Neuron (in vitro differentiated cells): Measurements from ENCODE around the gene SOCS3.
A peak's percentile ranks its signal among the peaks of the same experiment; 100 is the strongest.

ENCODE experiments used
- H2AFZ ChIP-seq: one replicate; pipeline ENCODE4 v1.6.1; 2013; ENCODE audit warnings: low read depth, mild to moderate bottlenecking, inconsistent platforms, low read length, moderate library complexity
- H3K27me3 ChIP-seq: one replicate; pipeline ENCODE4 v1.6.1; 2013; ENCODE audit warnings: low read length; ENCODE audit not compliant: insufficient read depth
- H3K36me3 ChIP-seq: one replicate; pipeline ENCODE4 v1.6.1; 2013; ENCODE audit warnings: low read length; ENCODE audit not compliant: insufficient read depth
- H3K4me1 ChIP-seq: one replicate; pipeline ENCODE4 v1.6.1; 2013; ENCODE audit warnings: low read length; ENCODE audit not compliant: insufficient read depth
- H3K4me3 ChIP-seq: 2 replicates; pipeline ENCODE4 v1.5.1; 2013; ENCODE audit warnings: mild to moderate bottlenecking, low read length, moderate library complexity
- H3K9me3 ChIP-seq: one replicate; pipeline ENCODE4 v1.6.1; 2013; ENCODE audit warnings: low read length

Gene SOCS3

GRCh38 chr17:78369791-78370381 lies 10.0 kb upstream of the SOCS3 start:
- Histone ChIP-seq H3K36me3 (no peaks in the 10 kb centered on the region), H3K4me3 (no peak overlapping the region), H3K4me1 (peaks cover 62% of the 10 kb centered on the region), H3K27me3 (no peaks in the 10 kb centered on the region), H2AFZ (no peak overlapping the region), H3K9me3 (no peaks in the 10 kb centered on the region)

- Histone ChIP-seq H3K9me3 (no peaks in the 10 kb centered on the region), H3K4me1 (peaks cover 62% of the 10 kb centered on the region), H2AFZ (no peak overlapping the region), H3K27me3 (no peaks in the 10 kb centered on the region), H3K4me3 (no peak overlapping the region), H3K36me3 (no peaks in the 10 kb centered on the region)
These were observed 9.1 kb upstream of the SOCS3 start for GRCh38 chr17:78368854-78369495.

DNA sequence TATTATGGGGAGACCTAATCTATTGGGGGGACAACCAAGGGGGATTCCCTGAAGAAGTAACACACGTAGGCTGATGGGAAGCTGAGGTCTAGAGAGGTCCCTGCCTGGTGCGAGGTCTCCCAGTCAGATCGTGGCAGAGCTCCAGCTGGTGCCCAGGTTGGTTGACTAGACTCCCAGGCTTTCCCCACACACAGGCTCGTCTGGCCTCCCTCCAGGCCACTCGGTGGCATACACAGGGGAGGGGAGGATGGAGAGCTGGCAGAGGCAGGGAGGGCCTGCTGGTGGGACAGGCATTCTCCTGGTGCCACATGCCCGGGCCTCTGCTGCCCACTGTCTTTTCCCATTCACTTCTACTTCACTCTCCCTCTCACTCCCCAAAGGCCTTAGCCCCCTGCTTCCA lies 8.5 kb upstream of the SOCS3 start:
- Histone ChIP-seq H2AFZ (no peak overlapping the region), H3K36me3 (no peaks in the 10 kb centered on the region), H3K27me3 (no peaks in the 10 kb centered on the region), H3K4me3 (no peak overlapping the region), H3K4me1 (peaks cover 60% of the 10 kb centered on the region), H3K9me3 (no peaks in the 10 kb centered on the region)

DNA sequence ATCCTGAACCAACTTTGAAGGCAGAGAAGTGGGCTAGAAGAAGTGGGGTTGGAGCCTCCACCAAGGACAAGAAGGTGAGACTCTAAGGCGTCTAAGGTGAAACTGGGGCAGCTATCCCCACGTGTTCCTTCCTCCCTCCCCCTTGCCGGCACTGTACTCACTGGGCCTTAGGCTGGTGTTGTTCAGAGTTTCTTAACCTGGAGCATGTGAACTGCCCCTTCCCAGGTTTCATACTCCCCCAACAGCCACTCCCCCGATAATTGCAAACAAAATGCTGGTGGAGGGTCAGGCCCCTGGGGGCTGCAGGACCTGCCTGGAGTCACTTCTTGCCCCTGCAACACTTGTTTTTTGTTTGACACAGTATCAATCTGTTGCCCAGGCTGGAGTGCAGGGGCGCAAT lies 7.3 kb upstream of the SOCS3 start:
- Histone ChIP-seq H3K36me3 (no peaks in the 10 kb centered on the region), H3K9me3 (no peaks in the 10 kb centered on the region), H3K4me1 (peaks cover 63% of the 10 kb centered on the region), H3K4me3 (no peak overlapping the region), H3K27me3 (no peaks in the 10 kb centered on the region), H2AFZ (no peak overlapping the region)

- Histone ChIP-seq H2AFZ (no peak overlapping the region), H3K4me1 (peaks cover 67% of the 10 kb centered on the region), H3K27me3 (no peaks in the 10 kb centered on the region), H3K4me3 (peak overlapping the region; percentile 17), H3K9me3 (no peaks in the 10 kb centered on the region), H3K36me3 (no peaks in the 10 kb centered on the region)
These were observed 6.4 kb upstream of the SOCS3 start for GRCh38 chr17:78366109-78366848.

GRCh38 chr17:78365561-78366108 lies 5.8 kb upstream of the SOCS3 start:
- H3K27me3 ChIP-seq: no peaks in the 10 kb centered on the region
- peak overlapping the region; percentile 17 for H3K4me3 ChIP-seq
- no peak overlapping the region for H2AFZ ChIP-seq
- no peaks in the 10 kb centered on the region for H3K9me3 ChIP-seq
- peaks cover 72% of the 10 kb centered on the region for H3K4me1 ChIP-seq
- no peaks in the 10 kb centered on the region for H3K36me3 ChIP-seq

GRCh38 chr17:78364436-78365281 lies 4.8 kb upstream of the SOCS3 start:
- H2AFZ ChIP-seq: no peak overlapping the region
- peak overlapping the region; percentile 1 for H3K4me3 ChIP-seq
- no peaks in the 10 kb centered on the region for H3K27me3 ChIP-seq
- H3K36me3 ChIP-seq: no peaks in the 10 kb centered on the region
- no peaks in the 10 kb centered on the region for H3K9me3 ChIP-seq
- H3K4me1 ChIP-seq: peaks cover 64% of the 10 kb centered on the region

DNA sequence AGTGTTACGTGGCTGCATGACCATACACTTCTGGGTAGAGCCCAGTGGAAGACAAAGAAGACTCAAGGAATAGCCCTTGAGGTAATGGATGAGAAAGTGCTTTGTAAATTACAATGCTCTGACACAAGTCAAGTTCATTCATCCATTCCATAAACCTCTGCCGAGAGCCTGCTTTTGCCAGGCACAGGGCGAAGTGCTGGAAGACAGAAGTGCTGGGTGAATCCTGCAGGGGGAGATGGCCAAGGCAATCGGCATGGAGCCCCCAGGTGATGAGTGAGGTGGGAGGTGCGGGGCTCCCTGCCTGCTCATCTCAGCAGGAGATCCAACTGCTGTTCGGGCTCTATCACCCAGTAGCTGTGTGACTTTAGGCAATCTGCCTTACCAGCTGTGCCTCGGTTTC lies 2.8 kb upstream of the SOCS3 start:
- Histone ChIP-seq H3K9me3 (no peaks in the 10 kb centered on the region), H3K27me3 (no peaks in the 10 kb centered on the region), H2AFZ (no peak overlapping the region), H3K4me1 (peaks cover 56% of the 10 kb centered on the region), H3K4me3 (no peak overlapping the region), H3K36me3 (peaks cover 13% of the 10 kb centered on the region)

GRCh38 chr17:78362232-78362631 lies 2.4 kb upstream of the SOCS3 start:
- peaks cover 17% of the 10 kb centered on the region for H3K36me3 ChIP-seq
- no peaks in the 10 kb centered on the region for H3K27me3 ChIP-seq
- no peak overlapping the region for H3K4me3 ChIP-seq
- no peaks in the 10 kb centered on the region for H3K9me3 ChIP-seq
- H3K4me1 ChIP-seq: peaks cover 56% of the 10 kb centered on the region
- no peak overlapping the region for H2AFZ ChIP-seq

- Histone ChIP-seq H2AFZ (peak overlapping the region; percentile 76), H3K4me3 (peak overlapping the region; percentile 97), H3K36me3 (peaks cover 25% of the 10 kb centered on the region), H3K9me3 (no peaks in the 10 kb centered on the region), H3K27me3 (no peaks in the 10 kb centered on the region), H3K4me1 (peaks cover 53% of the 10 kb centered on the region)
These were observed 1.4 kb upstream of the SOCS3 start for GRCh38 chr17:78361225-78361701.

GRCh38 chr17:78360371-78361224 lies 721 bp upstream of the SOCS3 start:
- Histone ChIP-seq H3K36me3 (peaks cover 32% of the 10 kb centered on the region), H3K27me3 (no peaks in the 10 kb centered on the region), H3K9me3 (no peaks in the 10 kb centered on the region), H3K4me3 (peak overlapping the region; percentile 97), H2AFZ (peak overlapping the region; percentile 76), H3K4me1 (peaks cover 55% of the 10 kb centered on the region)
